ENCODE data around the gene RAB37. TPM values are rescaled to one million over a fixed set of nuclear protein-coding genes. Genes with fewer than 3 reads are reported as not detected.

RAB37 gene
- total RNA-seq, 5 donors from 2014 or later (not counting 1 experiment from before 2014, with no cell fraction given), result 31.2 to 73.4 (median 40.7) TPM

DNA sequence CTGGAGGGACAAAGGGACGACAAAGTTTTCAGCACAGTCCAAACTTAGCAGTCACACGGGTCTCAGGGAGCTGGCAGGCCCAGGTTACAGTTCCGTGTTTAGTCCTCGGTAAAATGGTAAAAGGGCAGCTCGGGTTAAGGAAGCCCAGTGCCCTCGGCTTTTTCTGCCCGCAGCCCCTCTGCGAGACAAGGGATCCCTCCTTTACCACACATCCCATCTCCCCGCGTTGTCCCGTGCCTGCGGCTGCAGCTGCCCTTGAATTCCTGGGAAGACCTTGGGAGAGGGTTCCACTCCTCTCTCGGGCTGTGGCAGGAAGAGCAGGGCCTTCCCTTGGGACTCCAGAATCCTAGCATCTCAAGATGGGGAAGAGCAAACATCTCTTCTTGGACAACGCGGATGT, 7.2 kb upstream of the RAB37 start:
- no peak for ATAC-seq (replicated peaks in 1 of 4)
- Histone ChIP-seq H3K9me3 (no peaks in the 10 kb centered on the region), H3K27ac (ENCODE audit: low read length) (no peak overlapping the region), H3K4me3 (ENCODE audit: control insufficient read depth in 1 of 2, extremely low read depth in 1 of 2, low read length in 1 of 2) (no peak overlapping the region), H3K36me3 (ENCODE audit: control insufficient read depth in 2 of 2, extremely low read depth in 1 of 2, insufficient read depth in 1 of 2, low read length in 1 of 2) (no peaks in the 10 kb centered on the region), H3K4me1 (ENCODE audit: control insufficient read depth in 1 of 2, extremely low read depth in 1 of 2, insufficient read depth in 2 of 2, low read length in 2 of 2) (peaks cover 0 to 45% of the 10 kb centered on the region in 2 experiments), H3K27me3 (replicated peaks in 1 of 2; ENCODE audit: control insufficient read depth in 2 of 2, extremely low read depth in 1 of 2, insufficient read depth in 2 of 2, low read length in 1 of 2) (no peaks in the 10 kb centered on the region)
- no peaks in the 10 kb centered on the region for H3K27me3 Mint-ChIP-seq
- no peak overlapping the region for H3K27ac Mint-ChIP-seq
- CTCF ChIA-PET, result no interaction called here
- H3K36me3 Mint-ChIP-seq, result no peaks in the 10 kb centered on the region
- DNase-seq, result no peak
- no peak overlapping the region for H3K4me3 Mint-ChIP-seq
- POLR2A ChIA-PET, result no interaction called here
- H3K4me1 Mint-ChIP-seq, result peaks cover 5 to 23% (median 17%) of the 10 kb centered on the region in 3 donors
- H3K9me3 Mint-ChIP-seq, result no peaks in the 10 kb centered on the region
- 100% methylated on average over 6 of the region's 15 CpGs for WGBS (ENCODE audit: insufficient coverage)

DNA sequence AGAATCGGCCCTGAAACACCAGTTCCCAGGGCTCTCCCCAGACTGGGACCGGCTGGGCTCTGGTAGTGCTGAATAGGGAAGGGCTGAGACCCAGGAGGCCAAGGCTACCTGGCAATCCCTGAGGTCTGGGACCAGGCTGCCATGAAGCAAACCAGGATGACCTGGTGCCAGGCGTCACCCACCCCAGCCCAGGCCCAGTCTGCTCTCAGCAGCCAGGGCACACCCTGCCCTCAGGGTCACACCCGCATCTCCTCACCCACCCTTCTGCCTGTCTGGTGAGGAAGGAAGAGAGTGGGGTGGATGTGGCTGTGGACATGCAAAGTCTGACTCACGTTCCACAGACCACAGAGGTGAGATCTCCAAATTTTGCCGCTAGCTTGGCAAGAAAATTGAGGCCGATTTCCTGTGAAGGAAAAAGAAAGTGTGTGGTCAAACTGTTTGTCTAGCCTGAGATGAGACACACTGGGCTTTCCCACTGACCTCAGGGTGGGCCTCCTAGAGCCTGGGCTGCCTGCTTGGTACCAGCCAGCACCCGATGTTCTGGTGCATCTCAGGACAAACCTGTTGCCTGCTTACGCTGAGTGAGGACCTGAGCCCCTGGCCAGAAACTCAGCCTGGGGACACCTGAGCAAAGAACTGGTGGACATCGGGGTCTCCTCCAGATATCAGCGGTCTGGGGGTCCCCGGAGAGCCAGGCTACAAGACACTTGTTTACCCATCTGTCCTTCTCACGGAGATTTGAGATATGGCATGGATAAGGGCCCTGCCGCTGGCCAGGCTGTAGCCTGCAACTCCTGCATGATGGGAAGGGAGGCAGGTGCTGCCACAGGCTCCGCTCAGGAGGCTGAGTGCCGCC, 6.3 kb upstream of the RAB37 start:
- ChIA-PET POLR2A (no interaction called here), CTCF (no interaction called here)
- Mint-ChIP-seq H3K27me3 (no peaks in the 10 kb centered on the region), H3K27ac (peak overlapping the region; percentile 4 to 54), H3K36me3 (no peaks in the 10 kb centered on the region), H3K4me3 (peak overlapping the region in 1 of 3 donors; percentile 10), H3K9me3 (no peaks in the 10 kb centered on the region), H3K4me1 (peaks cover 8 to 24% (median 17%) of the 10 kb centered on the region in 3 donors)
- no peaks in the 10 kb centered on the region for H3K9me3 ChIP-seq
- H3K4me3 ChIP-seq (ENCODE audit: control insufficient read depth in 1 of 2, extremely low read depth in 1 of 2, low read length in 1 of 2), result no peak overlapping the region
- no peaks in the 10 kb centered on the region for H3K27me3 ChIP-seq (replicated peaks in 1 of 2; ENCODE audit: control insufficient read depth in 2 of 2, extremely low read depth in 1 of 2, insufficient read depth in 2 of 2, low read length in 1 of 2)
- no peaks in the 10 kb centered on the region for H3K36me3 ChIP-seq (ENCODE audit: control insufficient read depth in 2 of 2, extremely low read depth in 1 of 2, insufficient read depth in 1 of 2, low read length in 1 of 2)
- H3K4me1 ChIP-seq (ENCODE audit: control insufficient read depth in 1 of 2, extremely low read depth in 1 of 2, insufficient read depth in 2 of 2, low read length in 2 of 2), result peaks cover 0 to 46% of the 10 kb centered on the region in 2 experiments
- DNase-seq, result peak in 33 of 35 experiments; percentile 38 to 78 (median 53)
- no peak overlapping the region for H3K27ac ChIP-seq (ENCODE audit: low read length)
- ATAC-seq (replicated peaks in 1 of 4), result peak; percentile 84 to 98 (median 94)
- 55% methylated on average over 12 of the region's 16 CpGs for WGBS (ENCODE audit: insufficient coverage)

DNA sequence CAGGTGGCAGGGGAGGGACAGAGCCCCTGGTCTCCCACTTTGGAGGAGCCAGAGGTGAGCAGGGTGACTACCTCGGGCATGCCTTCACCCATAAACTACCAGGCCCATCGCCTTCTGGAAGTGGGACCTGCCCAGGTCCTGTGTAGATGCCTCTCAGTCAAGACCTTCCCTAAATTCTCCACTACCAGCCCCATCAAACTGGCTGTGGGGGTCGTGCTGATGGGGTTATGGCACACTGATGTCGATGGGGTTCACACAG, 5.8 kb upstream of the RAB37 start:
- CTCF ChIA-PET, result no interaction called here
- H3K4me3 Mint-ChIP-seq, result no peak overlapping the region
- Histone ChIP-seq H3K27me3 (replicated peaks in 1 of 2; ENCODE audit: control insufficient read depth in 2 of 2, extremely low read depth in 1 of 2, insufficient read depth in 2 of 2, low read length in 1 of 2) (no peaks in the 10 kb centered on the region), H3K27ac (ENCODE audit: low read length) (no peak overlapping the region), H3K4me3 (ENCODE audit: control insufficient read depth in 1 of 2, extremely low read depth in 1 of 2, low read length in 1 of 2) (no peak overlapping the region), H3K4me1 (ENCODE audit: control insufficient read depth in 1 of 2, extremely low read depth in 1 of 2, insufficient read depth in 2 of 2, low read length in 2 of 2) (peaks cover 0 to 51% of the 10 kb centered on the region in 2 experiments), H3K36me3 (ENCODE audit: control insufficient read depth in 2 of 2, extremely low read depth in 1 of 2, insufficient read depth in 1 of 2, low read length in 1 of 2) (no peaks in the 10 kb centered on the region), H3K9me3 (no peaks in the 10 kb centered on the region)
- POLR2A ChIA-PET, result no interaction called here
- WGBS (ENCODE audit: insufficient coverage), result 86% methylated on average over 3 of the region's 4 CpGs
- H3K4me1 Mint-ChIP-seq, result peaks cover 11 to 26% (median 20%) of the 10 kb centered on the region in 3 donors
- H3K36me3 Mint-ChIP-seq, result no peaks in the 10 kb centered on the region
- H3K27me3 Mint-ChIP-seq, result no peaks in the 10 kb centered on the region
- H3K27ac Mint-ChIP-seq, result no peak overlapping the region
- DNase-seq, result no peak
- H3K9me3 Mint-ChIP-seq, result no peaks in the 10 kb centered on the region
- ATAC-seq (replicated peaks in 1 of 4), result no peak

DNA sequence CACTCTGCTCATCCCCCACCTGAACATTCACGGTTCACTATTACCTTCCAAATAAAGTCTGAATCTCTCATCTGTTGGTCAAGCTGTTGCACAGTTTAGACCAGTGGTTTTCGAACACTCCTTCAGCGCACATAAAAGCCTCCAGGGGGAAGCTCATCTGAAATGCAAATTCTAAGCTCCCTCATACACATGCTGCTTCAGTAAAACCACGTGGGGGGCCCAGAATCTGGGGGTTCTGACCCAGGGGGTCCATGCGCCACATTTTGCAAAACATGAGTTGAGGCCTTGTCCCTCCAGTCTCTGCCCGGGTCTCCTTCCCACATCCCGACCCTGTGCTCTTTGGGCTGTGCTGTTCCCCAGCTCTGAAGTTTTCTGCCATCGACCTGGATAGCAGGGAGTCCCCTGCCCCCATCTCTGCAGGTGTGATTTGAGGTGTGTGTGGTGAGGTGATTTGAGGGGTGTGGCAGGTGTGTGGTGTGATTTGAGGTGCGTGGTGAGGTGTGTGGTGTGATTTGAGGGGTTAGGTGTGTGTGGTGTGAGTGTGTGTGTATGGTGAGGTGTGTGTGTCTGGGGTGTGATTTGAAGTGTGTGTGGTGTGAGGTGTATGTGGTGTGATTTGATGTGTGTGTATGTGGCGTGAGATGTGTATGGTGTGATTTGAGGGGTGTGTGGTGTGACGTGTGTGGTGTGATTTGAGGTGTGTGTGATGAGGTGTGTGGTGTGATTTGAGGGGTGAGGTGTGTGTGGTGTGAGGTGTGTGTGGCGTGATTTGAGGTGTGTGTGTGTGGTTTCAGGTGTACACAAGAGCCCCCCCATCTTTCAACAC, 4.8 kb upstream of the RAB37 start:
- ChIA-PET POLR2A (no interaction called here), CTCF (no interaction called here)
- H3K27me3 ChIP-seq (replicated peaks in 1 of 2; ENCODE audit: control insufficient read depth in 2 of 2, extremely low read depth in 1 of 2, insufficient read depth in 2 of 2, low read length in 1 of 2), result no peaks in the 10 kb centered on the region
- DNase-seq (no peak), ATAC-seq (replicated peaks in 1 of 4) (no peak)
- H3K36me3 ChIP-seq (ENCODE audit: control insufficient read depth in 2 of 2, extremely low read depth in 1 of 2, insufficient read depth in 1 of 2, low read length in 1 of 2), result no peaks in the 10 kb centered on the region
- H3K9me3 ChIP-seq, result no peaks in the 10 kb centered on the region
- no peak overlapping the region for H3K27ac ChIP-seq (ENCODE audit: low read length)
- Mint-ChIP-seq H3K4me3 (no peak overlapping the region), H3K9me3 (no peaks in the 10 kb centered on the region), H3K4me1 (peaks cover 15 to 30% (median 23%) of the 10 kb centered on the region in 3 donors), H3K36me3 (no peaks in the 10 kb centered on the region), H3K27ac (no peak overlapping the region), H3K27me3 (no peaks in the 10 kb centered on the region)
- H3K4me1 ChIP-seq (ENCODE audit: control insufficient read depth in 1 of 2, extremely low read depth in 1 of 2, insufficient read depth in 2 of 2, low read length in 2 of 2), result peaks cover 0 to 60% of the 10 kb centered on the region in 2 experiments
- no peak overlapping the region for H3K4me3 ChIP-seq (ENCODE audit: control insufficient read depth in 1 of 2, extremely low read depth in 1 of 2, low read length in 1 of 2)
- WGBS (ENCODE audit: insufficient coverage), result 78% methylated on average over 12 of the region's 12 CpGs

DNA sequence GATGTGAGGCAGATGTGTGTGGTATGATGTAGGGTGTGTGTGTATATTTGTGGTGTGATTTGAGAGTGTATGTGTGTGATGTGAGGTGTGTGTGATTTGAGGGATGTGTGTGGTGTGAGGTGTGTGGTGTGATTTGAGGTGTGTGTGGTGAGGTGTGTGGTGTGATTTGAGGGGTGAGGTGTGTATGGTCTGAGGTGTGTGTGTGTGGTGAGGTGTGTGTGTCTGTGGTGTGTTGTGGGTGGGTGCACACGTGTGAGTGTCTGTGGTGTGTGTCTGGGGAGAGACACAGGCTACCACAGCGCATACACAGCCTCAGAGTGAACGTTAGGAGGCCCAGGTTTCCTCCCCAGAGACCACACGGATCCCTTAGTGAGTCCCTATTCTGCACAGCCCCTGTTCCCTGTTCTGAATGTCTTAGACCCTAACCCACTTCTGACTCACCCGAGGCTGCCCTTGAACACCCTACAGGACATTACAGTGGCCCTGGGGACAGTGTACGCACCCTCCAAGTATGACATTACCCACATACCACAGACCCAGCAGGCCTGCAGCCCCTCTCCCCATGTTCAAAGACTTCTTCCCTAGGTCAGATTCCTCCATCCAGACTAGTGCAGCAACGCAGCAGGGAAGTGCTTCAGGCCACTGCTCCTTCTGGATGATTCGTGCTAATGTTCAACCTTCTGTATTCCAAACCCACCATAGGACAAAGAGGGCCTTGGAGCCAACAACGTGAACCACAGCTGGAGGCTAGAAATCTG, 3.5 kb upstream of the RAB37 start:
- Mint-ChIP-seq H3K36me3 (no peaks in the 10 kb centered on the region), H3K27ac (no peak overlapping the region), H3K9me3 (no peaks in the 10 kb centered on the region), H3K4me3 (no peak overlapping the region), H3K27me3 (no peaks in the 10 kb centered on the region), H3K4me1 (peaks cover 23 to 42% (median 34%) of the 10 kb centered on the region in 3 donors)
- Histone ChIP-seq H3K27me3 (replicated peaks in 1 of 2; ENCODE audit: control insufficient read depth in 2 of 2, extremely low read depth in 1 of 2, insufficient read depth in 2 of 2, low read length in 1 of 2) (no peaks in the 10 kb centered on the region), H3K4me1 (ENCODE audit: control insufficient read depth in 1 of 2, extremely low read depth in 1 of 2, insufficient read depth in 2 of 2, low read length in 2 of 2) (peaks cover 5 to 72% of the 10 kb centered on the region in 2 experiments), H3K27ac (ENCODE audit: low read length) (no peak overlapping the region), H3K4me3 (ENCODE audit: control insufficient read depth in 1 of 2, extremely low read depth in 1 of 2, low read length in 1 of 2) (no peak overlapping the region), H3K36me3 (ENCODE audit: control insufficient read depth in 2 of 2, extremely low read depth in 1 of 2, insufficient read depth in 1 of 2, low read length in 1 of 2) (no peaks in the 10 kb centered on the region), H3K9me3 (no peaks in the 10 kb centered on the region)
- DNase-seq (peak in 1 of 35 experiments; percentile 58), ATAC-seq (replicated peaks in 1 of 4) (no peak)
- ChIA-PET CTCF (no interaction called here), POLR2A (no interaction called here)
- WGBS (ENCODE audit: insufficient coverage), result 79% methylated on average over 7 of the region's 9 CpGs

DNA sequence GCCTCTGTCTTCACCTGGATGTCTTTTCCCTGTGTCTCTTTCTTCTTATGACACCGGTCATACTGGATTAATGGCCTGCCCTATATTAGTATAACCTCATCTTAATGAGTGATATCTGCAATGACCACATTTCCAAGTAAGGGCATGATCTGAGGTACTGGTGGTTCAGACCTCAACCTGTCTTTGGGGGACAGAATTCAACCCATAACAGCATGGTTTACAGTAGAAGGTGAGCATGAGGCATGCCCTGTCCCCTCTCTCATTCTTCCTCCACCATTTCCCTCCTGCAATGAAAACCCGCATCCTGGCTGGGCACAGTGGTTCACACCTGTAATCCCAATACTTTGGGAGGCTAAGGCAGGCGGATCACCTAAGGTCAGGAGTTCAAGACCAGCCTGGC, 2.8 kb upstream of the RAB37 start:
- ATAC-seq (replicated peaks in 1 of 4), result no peak
- no peak overlapping the region for H3K4me3 ChIP-seq (ENCODE audit: control insufficient read depth in 1 of 2, extremely low read depth in 1 of 2, low read length in 1 of 2)
- Mint-ChIP-seq H3K4me3 (no peak overlapping the region), H3K27ac (peak overlapping the region; percentile 29), H3K36me3 (no peaks in the 10 kb centered on the region), H3K4me1 (peaks cover 30 to 49% (median 41%) of the 10 kb centered on the region in 3 donors), H3K27me3 (no peaks in the 10 kb centered on the region), H3K9me3 (no peaks in the 10 kb centered on the region)
- no peaks in the 10 kb centered on the region for H3K9me3 ChIP-seq
- no peaks in the 10 kb centered on the region for H3K27me3 ChIP-seq (replicated peaks in 1 of 2; ENCODE audit: control insufficient read depth in 2 of 2, extremely low read depth in 1 of 2, insufficient read depth in 2 of 2, low read length in 1 of 2)
- 100% methylated on average over 1 of the region's 3 CpGs for WGBS (ENCODE audit: insufficient coverage)
- ChIA-PET CTCF (interaction anchor here in 1 of 2 donors (0.9 kb wide), 1 partner anchor 233 kb away, joined by 4 read pairs; no protein-coding TSS in a partner anchor), POLR2A (interaction anchor here in 1 of 2 donors (0.6 kb wide), 1 partner anchor 42 kb away, joined by 4 read pairs; a partner anchor contains a TSS)
- H3K4me1 ChIP-seq (ENCODE audit: control insufficient read depth in 1 of 2, extremely low read depth in 1 of 2, insufficient read depth in 2 of 2, low read length in 2 of 2), result peaks cover 12 to 76% of the 10 kb centered on the region in 2 experiments
- H3K36me3 ChIP-seq (ENCODE audit: control insufficient read depth in 2 of 2, extremely low read depth in 1 of 2, insufficient read depth in 1 of 2, low read length in 1 of 2), result no peaks in the 10 kb centered on the region
- H3K27ac ChIP-seq (ENCODE audit: low read length), result no peak overlapping the region
- DNase-seq, result no peak
